ENCODE data around the gene EDIL3. TPM values are rescaled to one million over a fixed set of nuclear protein-coding genes. Genes with fewer than 3 reads are reported as not detected.
A peak's percentile ranks its signal among the peaks of the same experiment; 100 is the strongest.

EDIL3 gene
- total RNA-seq, 3 donors from 2014 or later, result 29.7 to 39.8 (median 39.6) TPM

- Histone ChIP-seq H3K9me3 (no peaks in the 10 kb centered on the region), H3K36me3 (ENCODE audit: low read depth) (no peaks in the 10 kb centered on the region), H3K4me1 (ENCODE audit: low read depth) (no peaks in the 10 kb centered on the region), H3K4me3 (no peak overlapping the region)
- no peak for ATAC-seq
- intact Hi-C loops (cut with DNase I, micrococcal nuclease), result no loop called here
- TF ChIP-seq CTCF (IDR thresholded peaks at IDR 0.05), result no peak
- no peak for DNase-seq
These were observed 436.9 kb downstream of the EDIL3 start for GRCh38 chr5:83947763-83948162.

- no peak for DNase-seq
- H3K9me3 ChIP-seq, result no peaks in the 10 kb centered on the region
- ATAC-seq, result no peak
- no peaks in the 10 kb centered on the region for H3K36me3 ChIP-seq (ENCODE audit: low read depth)
- TF ChIP-seq CTCF (IDR thresholded peaks at IDR 0.05), result no peak
- intact Hi-C loops (cut with DNase I, micrococcal nuclease), result no loop called here
- no peak overlapping the region for H3K4me3 ChIP-seq
- no peaks in the 10 kb centered on the region for H3K4me1 ChIP-seq (ENCODE audit: low read depth)
These were observed 438.2 kb downstream of the EDIL3 start for GRCh38 chr5:83946516-83946915.

GRCh38 chr5:83942155-83942554 is 442.5 kb downstream of the EDIL3 start:
- Histone ChIP-seq H3K36me3 (ENCODE audit: low read depth) (no peaks in the 10 kb centered on the region), H3K9me3 (no peaks in the 10 kb centered on the region), H3K4me1 (ENCODE audit: low read depth) (no peaks in the 10 kb centered on the region), H3K4me3 (no peak overlapping the region)
- no peak for TF ChIP-seq CTCF (IDR thresholded peaks at IDR 0.05)
- DNase-seq, result no peak
- intact Hi-C loops (cut with DNase I, micrococcal nuclease), result no loop called here
- ATAC-seq, result no peak

GRCh38 chr5:83937837-83938236 is 446.8 kb downstream of the EDIL3 start:
- TF ChIP-seq CTCF (IDR thresholded peaks at IDR 0.05), result no peak
- no peak for DNase-seq
- Histone ChIP-seq H3K9me3 (no peaks in the 10 kb centered on the region), H3K4me1 (ENCODE audit: low read depth) (no peaks in the 10 kb centered on the region), H3K4me3 (no peak overlapping the region), H3K36me3 (ENCODE audit: low read depth) (no peaks in the 10 kb centered on the region)
- no peak for ATAC-seq
- intact Hi-C loops (cut with DNase I, micrococcal nuclease), result no loop called here

- Histone ChIP-seq H3K36me3 (ENCODE audit: low read depth) (no peaks in the 10 kb centered on the region), H3K4me1 (ENCODE audit: low read depth) (no peaks in the 10 kb centered on the region), H3K9me3 (no peaks in the 10 kb centered on the region), H3K4me3 (no peak overlapping the region)
- ATAC-seq (no peak), DNase-seq (no peak)
- no peak for TF ChIP-seq CTCF (IDR thresholded peaks at IDR 0.05)
- intact Hi-C loops (cut with DNase I, micrococcal nuclease), result no loop called here
These were observed 452.7 kb downstream of the EDIL3 start for GRCh38 chr5:83931969-83932368.

- no peaks in the 10 kb centered on the region for H3K36me3 ChIP-seq (ENCODE audit: low read depth)
- no peaks in the 10 kb centered on the region for H3K9me3 ChIP-seq
- peaks cover 12% of the 10 kb centered on the region for H3K4me1 ChIP-seq (ENCODE audit: low read depth)
- intact Hi-C loops (cut with DNase I, micrococcal nuclease), result no loop called here
- DNase-seq (peak in 2 of 3 donors; percentile 67 to 89), ATAC-seq (peak; percentile 77)
- peak; percentile 38 for TF ChIP-seq CTCF (IDR thresholded peaks at IDR 0.05)
- no peak overlapping the region for H3K4me3 ChIP-seq
These were observed 457.4 kb downstream of the EDIL3 start for GRCh38 chr5:83927140-83927733.
